ENCODE data around the gene CD209.
"Not testable (repeated sequence)": the region's sequence is repeated elsewhere in the genome, so short reads cannot be mapped to it uniquely, and the experiment has no call there.

GRCh38 chr19:7746306-7746705 lies 1.0 kb downstream of the CD209 start:
- TF ChIP-seq CTCF, POLR2A (IDR thresholded peaks at IDR 0.05): not testable (repeated sequence)
